H9 (cell line): ENCODE measurements around the gene HMGN4. TPM values are rescaled to one million over a fixed set of nuclear protein-coding genes. Genes with fewer than 3 reads are reported as not detected.

Source experiments
- DNase-seq: peaks from one replicate; pipeline ENCODE4 v3.0.0-alpha.2; 2017
- H2AFZ ChIP-seq: one replicate; pipeline ENCODE4 v1.6.1; 2013; ENCODE audit warnings: mild to moderate bottlenecking, low read length, control low read depth, moderate library complexity
- H2AK5ac ChIP-seq: 2 replicates; pipeline ENCODE4 v1.6.1; 2013; ENCODE audit warnings: low read length, control low read depth, mixed read lengths; ENCODE audit not compliant: insufficient read length
- H2BK120ac ChIP-seq: one replicate; pipeline ENCODE4 v1.6.1; 2013; ENCODE audit warnings: low read depth, mild to moderate bottlenecking, low read length, control low read depth, inconsistent platforms; ENCODE audit not compliant: poor library complexity, severe bottlenecking
- H2BK12ac ChIP-seq: 2 replicates; pipeline ENCODE4 v1.6.1; 2013; ENCODE audit warnings: low read length, control low read depth, mixed read lengths, low read depth; ENCODE audit not compliant: insufficient read length
- H2BK15ac ChIP-seq: 2 replicates; pipeline ENCODE4 v1.6.1; 2013; ENCODE audit warnings: low read depth, low read length, control low read depth
- H2BK20ac ChIP-seq: one replicate; pipeline ENCODE4 v1.6.1; 2013; ENCODE audit warnings: low read depth, mild to moderate bottlenecking, low read length, control low read depth, inconsistent platforms; ENCODE audit not compliant: poor library complexity, severe bottlenecking
- H2BK5ac ChIP-seq: 2 replicates; pipeline ENCODE4 v1.6.1; 2013; ENCODE audit warnings: low read length, control low read depth, mixed read lengths; ENCODE audit not compliant: insufficient read length
- H3K14ac ChIP-seq: 2 replicates; pipeline ENCODE4 v1.6.1; 2013; ENCODE audit warnings: low read length, control low read depth; ENCODE audit not compliant: insufficient read depth
- H3K18ac ChIP-seq: 2 replicates; pipeline ENCODE4 v1.6.1; 2013; ENCODE audit warnings: low read depth, mild to moderate bottlenecking, mixed read lengths, low read length, control low read depth; ENCODE audit not compliant: insufficient read length
- H3K23ac ChIP-seq: 2 replicates; pipeline ENCODE4 v1.6.1; 2013; ENCODE audit warnings: low read length, control low read depth, mixed read lengths, low read depth; ENCODE audit not compliant: insufficient read length
- H3K23me2 ChIP-seq: 2 replicates; pipeline ENCODE4 v1.6.1; 2013; ENCODE audit warnings: low read depth, mild to moderate bottlenecking, mixed read lengths, low read length, control low read depth; ENCODE audit not compliant: insufficient read length, poor library complexity, severe bottlenecking
- H3K27ac ChIP-seq: 2 replicates; pipeline ENCODE4 v1.5.1; 2013; ENCODE audit warnings: low read length, control low read depth, mixed read lengths, low read depth; ENCODE audit not compliant: insufficient read length
- H3K27me3 ChIP-seq: 2 replicates; pipeline ENCODE4 v1.6.1; 2013; ENCODE audit warnings: low read length, control low read depth, inconsistent platforms; ENCODE audit not compliant: insufficient read depth
- H3K4ac ChIP-seq: 2 replicates; pipeline ENCODE4 v1.6.1; 2013; ENCODE audit warnings: low read depth, mild to moderate bottlenecking, control low read depth, inconsistent platforms, low read length, moderate library complexity
- H3K4me1 ChIP-seq: 2 replicates; pipeline ENCODE4 v1.6.1; 2013; ENCODE audit warnings: low read length, control low read depth, inconsistent platforms; ENCODE audit not compliant: insufficient read depth
- H3K4me2 ChIP-seq: 2 replicates; pipeline ENCODE4 v1.6.1; 2013; ENCODE audit warnings: low read length, control low read depth, mixed read lengths; ENCODE audit not compliant: insufficient read length, insufficient read depth
- H3K56ac ChIP-seq: 2 replicates; pipeline ENCODE4 v1.6.1; 2013; ENCODE audit warnings: low read depth, mild to moderate bottlenecking, mixed read lengths, low read length, control low read depth; ENCODE audit not compliant: insufficient read length
- H3K79me1 ChIP-seq: 2 replicates; pipeline ENCODE4 v1.6.1; 2013; ENCODE audit warnings: low read depth, mild to moderate bottlenecking, moderate library complexity, low read length, control low read depth, inconsistent platforms; ENCODE audit not compliant: insufficient read depth, poor library complexity, severe bottlenecking
- H3K79me2 ChIP-seq: 2 replicates; pipeline ENCODE4 v1.6.1; 2013; ENCODE audit warnings: low read length, control low read depth, inconsistent platforms; ENCODE audit not compliant: insufficient read depth
- H3K9ac ChIP-seq: 2 replicates; pipeline ENCODE4 v1.6.1; 2013; ENCODE audit warnings: low read length, control low read depth, mixed read lengths; ENCODE audit not compliant: insufficient read length; ENCODE audit errors: extremely low read depth
- H3K9me3 ChIP-seq: one replicate; pipeline ENCODE4 v1.6.1; 2013; ENCODE audit warnings: low read depth, low read length, inconsistent platforms; ENCODE audit not compliant: control insufficient read depth
- H3T11ph ChIP-seq: one replicate; pipeline ENCODE4 v1.6.1; 2013; ENCODE audit warnings: mild to moderate bottlenecking, low read length, control low read depth, inconsistent platforms
- H4K20me1 ChIP-seq: one replicate; pipeline ENCODE4 v1.6.1; 2013; ENCODE audit not compliant: control insufficient read depth, insufficient read length, insufficient read depth
- H4K5ac ChIP-seq: 2 replicates; pipeline ENCODE4 v1.6.1; 2013; ENCODE audit warnings: low read depth, mild to moderate bottlenecking, mixed read lengths, low read length, control low read depth; ENCODE audit not compliant: insufficient read length
- H4K8ac ChIP-seq: replicated peaks from 2 replicates; pipeline ENCODE4 v1.6.1; 2013; ENCODE audit warnings: low read length, control low read depth, mixed read lengths, low read depth; ENCODE audit not compliant: insufficient read length
- H4K91ac ChIP-seq: 2 replicates; pipeline ENCODE4 v1.6.1; 2013; ENCODE audit warnings: low read depth, mild to moderate bottlenecking, moderate library complexity, mixed read lengths, low read length, control low read depth; ENCODE audit not compliant: insufficient read length
- H3K27ac Mint-ChIP-seq, 3 experiments: 2 replicates in 2 of 3; 3 replicates in 1 of 3; pipeline ENCODE4 v1.8.0; 2020 to 2021; ENCODE audit warnings: mixed read lengths in 3 of 3, mild to moderate bottlenecking in 1 of 3, moderate library complexity in 1 of 3
- H3K27me3 Mint-ChIP-seq: 2 replicates; pipeline ENCODE4 v1.8.0; 2021; ENCODE audit warnings: low read depth, mild to moderate bottlenecking, moderate library complexity, mixed read lengths
- H3K36me3 Mint-ChIP-seq, 3 experiments: 2 replicates in 2 of 3; 3 replicates in 1 of 3; pipeline ENCODE4 v1.8.0; 2020 to 2021; ENCODE audit warnings: low read depth in 3 of 3, mixed read lengths in 3 of 3; ENCODE audit not compliant: insufficient read depth in 1 of 3
- H3K4me1 Mint-ChIP-seq, 2 experiments: 2 replicates each; pipeline ENCODE4 v1.8.0; 2020; ENCODE audit warnings: mixed read lengths in 2 of 2
- H3K4me3 Mint-ChIP-seq, 2 experiments: 2 replicates in 1 of 2; 3 replicates in 1 of 2; pipeline ENCODE4 v1.8.0; 2020 to 2021; ENCODE audit warnings: mild to moderate bottlenecking in 2 of 2, mixed read lengths in 2 of 2, moderate library complexity in 1 of 2
- H3K9me3 Mint-ChIP-seq, 2 experiments: 2 replicates in 1 of 2; 3 replicates in 1 of 2; pipeline ENCODE4 v1.8.0; 2020; ENCODE audit warnings: mild to moderate bottlenecking in 2 of 2, mixed read lengths in 2 of 2, moderate library complexity in 1 of 2
- CTCF ChIP-seq: fragments of 200-600 bp; sonication (generic); conservative IDR thresholded peaks from 3 replicates; pipeline ENCODE4 v1.8.0; 2021; ENCODE audit warnings: antibody characterized with exemption, mild to moderate bottlenecking
- WGBS: extraction: QIAGEN DNeasy Blood & Tissue Kit; methylation state at CpG from one replicate; pipeline ENCODE4 v1.1.7; 2013; ENCODE audit warnings: missing lambda C conversion rate, low lambda C conversion rate, mixed read lengths; ENCODE audit not compliant: insufficient read length; ENCODE audit errors: extremely low coverage; 5-methylcytosine and 5-hydroxymethylcytosine counted together
- total RNA-seq: library from RNA; stranded (reverse); gene quantifications from 2 replicates; pipeline ENCODE4 v1.2.1, GENCODE V29; 2021

HMGN4 gene
- total RNA-seq, 1 experiment from 2014 or later: 50.4 TPM

GRCh38 chr6:26538572-26538902 lies 371 bp downstream of the HMGN4 start:
- Histone ChIP-seq H3K4me1 (no peaks in the 10 kb centered on the region; the same call in 1 of the 2 replicates), H2BK12ac (no peak overlapping the region), H3K79me2 (no peaks in the 10 kb centered on the region; the same call in 1 of the 2 replicates), H4K91ac (no peak overlapping the region), H3T11ph (no peak overlapping the region), H3K4me2 (peak overlapping the region; percentile 85), H3K9me3 (no peaks in the 10 kb centered on the region), H3K23ac (no peak overlapping the region), H3K14ac (peak overlapping the region; percentile 48; the same call in 1 of the 2 replicates), H4K8ac (no peak overlapping the region), H2AK5ac (no peak overlapping the region), H4K5ac (no peak overlapping the region), H3K27me3 (no peaks in the 10 kb centered on the region), H2BK15ac (no peak overlapping the region), H3K56ac (no peak overlapping the region), H2BK120ac (no peak overlapping the region), H3K79me1 (no peaks in the 10 kb centered on the region), H2BK5ac (no peak overlapping the region), H3K9ac (peak overlapping the region; percentile 17), H2BK20ac (no peak overlapping the region), H4K20me1 (no peaks in the 10 kb centered on the region), H2AFZ (no peak overlapping the region), H3K4ac (no peak overlapping the region), H3K27ac (no peak overlapping the region), H3K23me2 (peaks cover 6% of the 10 kb centered on the region), H3K18ac (no peak overlapping the region)
- Mint-ChIP-seq H3K9me3 (peaks cover 2 to 5% of the 10 kb centered on the region in 2 experiments; a peak in 2 of 5 replicates), H3K36me3 (peaks cover 6 to 24% (median 17%) of the 10 kb centered on the region in 3 experiments; a peak in 6 of 7 replicates), H3K27me3 (peaks cover 10% of the 10 kb centered on the region), H3K4me1 (peaks cover 30 to 36% of the 10 kb centered on the region in 2 experiments), H3K4me3 (peak overlapping the region; percentile 94 to 96), H3K27ac (peak overlapping the region; percentile 51 to 98 (median 62); a peak in 3 of 7 replicates)
- TF ChIP-seq CTCF: no peak
- WGBS: no CpG with 5 or more reads among the region's 15 CpGs
- DNase-seq: no peak
